ENCODE data around the gene ING3.

DNA sequence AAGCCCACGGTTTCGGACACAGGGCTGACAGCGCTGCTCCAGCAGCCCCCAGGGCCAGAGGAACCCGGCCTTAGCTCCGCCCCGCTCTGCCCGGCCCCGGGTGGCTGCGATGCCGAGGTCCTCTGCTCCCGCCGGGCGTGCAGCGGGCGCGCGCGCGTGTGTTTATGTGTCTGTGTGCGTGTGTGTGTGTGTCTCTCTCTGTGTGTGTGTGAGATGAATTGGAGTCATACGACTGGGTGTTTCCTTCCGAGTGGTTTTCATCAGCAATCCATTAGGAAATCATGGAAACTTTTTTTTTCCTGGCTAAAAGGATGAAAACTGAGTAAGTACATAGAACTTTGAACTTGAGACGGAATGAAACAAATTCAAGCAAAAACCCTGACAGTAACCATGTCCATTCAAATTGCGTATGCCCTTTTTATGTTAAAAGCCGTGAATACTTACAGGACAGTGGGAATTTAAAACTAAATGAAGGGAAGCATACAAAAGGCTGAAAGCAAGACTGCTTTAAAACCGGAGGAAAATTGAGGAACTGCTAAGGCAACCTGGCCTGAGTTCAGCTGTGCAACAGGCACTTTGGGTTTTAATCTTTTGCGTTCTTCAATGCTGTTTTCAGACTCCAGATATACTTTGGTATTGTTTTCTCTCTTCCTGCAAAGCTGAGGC, 38.1 kb downstream of the ING3 start, which contains the start of gene CPED1:
- TF ChIP-seq, protein P1, sequence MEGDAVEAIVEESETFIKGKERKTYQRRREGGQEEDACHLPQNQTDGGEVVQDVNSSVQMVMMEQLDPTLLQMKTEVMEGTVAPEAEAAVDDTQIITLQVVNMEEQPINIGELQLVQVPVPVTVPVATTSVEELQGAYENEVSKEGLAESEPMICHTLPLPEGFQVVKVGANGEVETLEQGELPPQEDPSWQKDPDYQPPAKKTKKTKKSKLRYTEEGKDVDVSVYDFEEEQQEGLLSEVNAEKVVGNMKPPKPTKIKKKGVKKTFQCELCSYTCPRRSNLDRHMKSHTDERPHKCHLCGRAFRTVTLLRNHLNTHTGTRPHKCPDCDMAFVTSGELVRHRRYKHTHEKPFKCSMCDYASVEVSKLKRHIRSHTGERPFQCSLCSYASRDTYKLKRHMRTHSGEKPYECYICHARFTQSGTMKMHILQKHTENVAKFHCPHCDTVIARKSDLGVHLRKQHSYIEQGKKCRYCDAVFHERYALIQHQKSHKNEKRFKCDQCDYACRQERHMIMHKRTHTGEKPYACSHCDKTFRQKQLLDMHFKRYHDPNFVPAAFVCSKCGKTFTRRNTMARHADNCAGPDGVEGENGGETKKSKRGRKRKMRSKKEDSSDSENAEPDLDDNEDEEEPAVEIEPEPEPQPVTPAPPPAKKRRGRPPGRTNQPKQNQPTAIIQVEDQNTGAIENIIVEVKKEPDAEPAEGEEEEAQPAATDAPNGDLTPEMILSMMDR (IDR thresholded peaks at IDR 0.05), result no peak
- TF ChIP-seq POLR2A (IDR thresholded peaks at IDR 0.05), result peak in 1 of 2 donors; percentile 54

All from heart left ventricle (tissue), 13 donors.